HUES6 (cell line): ENCODE data around the gene FEM1A.
"Not testable (repeated sequence)": the region's sequence is repeated elsewhere in the genome, so short reads cannot be mapped to it uniquely, and the experiment has no call there.

Source experiments
- H3K27ac ChIP-seq: 2 replicates; pipeline ENCODE4 v1.7.0; 2013; ENCODE audit warnings: low read depth, mild to moderate bottlenecking, low read length, inconsistent platforms
- H3K27me3 ChIP-seq: 2 replicates; pipeline ENCODE4 v1.6.1; 2013; ENCODE audit warnings: low read length; ENCODE audit not compliant: control insufficient read depth, insufficient read depth
- H3K36me3 ChIP-seq: 2 replicates; pipeline ENCODE4 v1.6.1; 2013; ENCODE audit warnings: low read length; ENCODE audit not compliant: control insufficient read depth, insufficient read depth
- H3K4me1 ChIP-seq: 2 replicates; pipeline ENCODE4 v1.6.1; 2013; ENCODE audit warnings: low read length; ENCODE audit not compliant: control insufficient read depth, insufficient read depth
- H3K4me3 ChIP-seq: 2 replicates; pipeline ENCODE4 v1.5.1; 2013; ENCODE audit warnings: low read depth, low read length
- H3K9ac ChIP-seq: one replicate; pipeline ENCODE4 v1.6.1; 2013; ENCODE audit warnings: mild to moderate bottlenecking, low read length
- H3K9me3 ChIP-seq: 2 replicates; pipeline ENCODE4 v1.6.1; 2013; ENCODE audit warnings: low read depth, low read length; ENCODE audit not compliant: control insufficient read depth, insufficient read depth

FEM1A gene

DNA sequence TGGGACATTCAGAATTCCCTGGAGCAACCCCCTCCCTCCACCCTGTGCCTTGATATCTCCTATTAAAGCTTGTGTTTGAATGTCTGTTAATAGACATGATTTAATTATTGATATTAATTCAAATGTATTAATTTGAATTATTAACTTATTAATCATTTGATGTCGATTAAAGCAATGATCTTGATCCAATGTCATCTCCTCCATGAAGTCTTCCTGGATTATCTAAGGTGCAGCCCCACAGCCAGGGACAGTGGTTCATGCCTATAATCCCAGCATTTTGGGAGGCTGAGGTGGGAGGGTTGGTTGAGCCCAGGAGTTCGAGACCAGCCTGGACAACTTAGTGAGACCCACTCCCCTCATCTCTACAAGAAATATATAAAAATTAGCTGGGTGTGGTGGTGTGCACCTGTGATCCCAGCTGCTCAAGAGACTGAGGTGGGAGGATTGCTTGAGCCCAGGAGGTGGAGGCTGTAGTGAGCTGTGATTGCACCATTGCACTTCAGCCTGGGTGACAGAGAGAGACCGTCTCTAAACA, 9.6 kb downstream of the FEM1A start:
- Histone ChIP-seq H3K27me3 (no peaks in the 10 kb centered on the region), H3K4me1 (no peaks in the 10 kb centered on the region), H3K27ac (no peak overlapping the region), H3K9me3 (no peaks in the 10 kb centered on the region), H3K9ac (no peak overlapping the region), H3K4me3 (no peak overlapping the region), H3K36me3 (peaks cover 10% of the 10 kb centered on the region)

DNA sequence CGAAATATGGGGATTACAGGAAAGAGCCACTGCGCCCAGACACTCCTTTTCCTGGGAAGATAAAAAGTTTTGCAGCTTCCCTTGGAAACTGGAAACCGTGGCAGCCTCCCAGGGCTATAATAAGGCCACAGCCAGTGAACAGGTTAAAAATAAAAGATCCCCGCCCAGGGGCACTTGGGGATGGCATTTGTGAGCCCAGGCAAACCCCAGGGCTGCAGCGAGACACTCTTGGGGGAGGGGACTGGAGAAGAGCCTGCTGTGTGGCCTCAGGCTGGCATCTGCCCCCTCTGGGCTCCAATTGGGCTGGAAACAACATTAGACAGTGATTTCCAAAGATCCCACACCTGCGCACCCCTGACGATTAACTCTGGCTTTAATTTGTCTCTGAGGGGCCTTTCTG, 11.2 kb downstream of the FEM1A start:
- H3K36me3 ChIP-seq, result no peaks in the 10 kb centered on the region
- H3K27me3 ChIP-seq, result no peaks in the 10 kb centered on the region
- no peaks in the 10 kb centered on the region for H3K9me3 ChIP-seq
- no peaks in the 10 kb centered on the region for H3K4me1 ChIP-seq
- H3K27ac ChIP-seq, result no peak overlapping the region
- no peak overlapping the region for H3K9ac ChIP-seq
- no peak overlapping the region for H3K4me3 ChIP-seq

DNA sequence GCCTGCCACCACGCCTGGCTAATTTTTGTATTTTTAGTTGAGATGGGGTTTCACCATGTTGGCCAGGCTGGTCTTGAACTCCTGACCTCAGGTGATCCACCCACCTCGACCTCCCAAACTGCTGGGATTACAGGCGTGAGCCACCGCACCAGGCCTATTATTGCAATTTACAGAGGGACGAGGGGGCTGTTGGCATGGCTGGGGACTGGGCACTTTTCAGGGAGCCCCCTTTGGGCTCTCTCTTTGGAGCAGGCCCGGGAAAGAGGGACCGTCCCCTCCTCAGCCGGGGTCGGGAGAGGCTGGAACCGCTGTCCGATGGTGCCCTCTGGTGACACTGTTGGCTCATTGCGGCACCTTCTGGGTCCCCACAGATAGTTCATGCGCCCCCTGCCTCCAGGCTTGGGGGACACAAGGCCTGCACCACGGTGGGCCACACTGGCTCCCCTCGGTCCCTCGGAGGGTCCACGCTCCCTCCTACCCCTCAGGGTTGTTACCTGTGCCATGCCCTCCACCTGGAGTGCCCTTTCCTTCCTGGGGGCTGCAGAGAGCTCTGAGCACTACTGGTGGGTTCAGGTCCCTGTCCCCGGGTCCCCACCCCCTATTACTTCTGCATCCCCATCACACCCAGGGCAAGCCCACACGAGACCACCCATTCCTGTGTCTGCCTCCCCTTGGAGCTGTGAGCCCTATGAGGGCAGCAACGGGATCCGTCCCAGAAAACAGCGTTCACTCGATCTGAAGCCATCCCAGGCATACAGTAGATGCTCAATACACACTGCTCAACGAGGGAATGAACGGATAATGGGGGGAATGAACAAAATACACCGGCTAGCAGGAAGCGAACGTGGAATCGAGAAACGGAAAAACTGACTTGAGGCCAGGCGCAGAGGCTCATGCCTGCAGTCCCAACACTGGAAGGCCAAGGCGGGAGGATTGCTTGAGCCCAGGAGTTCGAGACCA, 12.5 kb downstream of the FEM1A start:
- H3K36me3 ChIP-seq, result no peaks in the 10 kb centered on the region
- no peaks in the 10 kb centered on the region for H3K27me3 ChIP-seq
- no peak overlapping the region for H3K9ac ChIP-seq
- no peaks in the 10 kb centered on the region for H3K9me3 ChIP-seq
- H3K27ac ChIP-seq, result no peak overlapping the region
- no peak overlapping the region for H3K4me3 ChIP-seq
- no peaks in the 10 kb centered on the region for H3K4me1 ChIP-seq

DNA sequence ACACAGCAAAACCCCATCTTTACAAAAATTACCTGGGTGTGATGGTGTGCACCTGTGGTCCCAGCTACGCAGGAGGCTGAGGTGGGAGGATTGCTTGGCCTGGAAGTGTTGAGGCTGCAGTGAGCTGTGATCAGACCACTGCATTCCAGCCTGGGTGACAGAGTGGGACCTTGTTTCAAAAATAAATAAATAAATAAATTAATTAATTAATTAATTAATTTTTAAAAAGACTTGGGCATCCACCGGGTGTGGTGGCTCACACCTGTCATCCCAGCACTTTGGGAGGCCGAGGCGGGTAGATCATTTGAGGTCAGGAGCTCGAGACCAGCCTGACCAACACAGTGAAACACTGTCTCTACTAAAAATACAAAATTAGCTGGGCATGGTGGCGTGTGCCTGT, 13.6 kb downstream of the FEM1A start:
- not testable (repeated sequence) for H3K27ac ChIP-seq

DNA sequence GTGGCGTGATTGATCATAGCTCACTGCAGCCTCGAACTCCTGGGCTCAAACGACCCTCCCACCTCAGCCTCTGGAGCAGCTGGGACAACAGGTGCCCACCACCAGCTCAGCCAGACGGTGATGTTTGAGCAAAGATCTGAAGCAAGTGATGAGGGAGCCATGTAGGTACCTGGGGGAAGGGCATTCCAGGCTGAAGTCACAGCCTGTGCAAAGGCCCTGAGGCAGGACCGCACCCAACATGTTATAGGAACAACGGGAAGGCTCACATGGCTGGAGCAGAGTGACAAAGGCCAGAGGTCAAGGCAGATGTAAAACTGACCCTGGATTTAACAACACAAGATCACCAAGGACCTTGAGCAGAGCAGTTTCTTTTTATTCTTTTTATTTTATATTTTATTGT, 14.8 kb downstream of the FEM1A start:
- Histone ChIP-seq H3K4me1 (no peaks in the 10 kb centered on the region), H3K9ac (no peak overlapping the region), H3K4me3 (no peak overlapping the region), H3K9me3 (no peaks in the 10 kb centered on the region), H3K27ac (no peak overlapping the region), H3K36me3 (no peaks in the 10 kb centered on the region), H3K27me3 (no peaks in the 10 kb centered on the region)

More for the DNA sequence above, 13.6 kb downstream of the FEM1A start:
- not testable (repeated sequence) for H3K27me3 ChIP-seq, H3K9me3 ChIP-seq, H3K36me3 ChIP-seq, H3K4me1 ChIP-seq, H3K4me3 ChIP-seq, H3K9ac ChIP-seq

DNA sequence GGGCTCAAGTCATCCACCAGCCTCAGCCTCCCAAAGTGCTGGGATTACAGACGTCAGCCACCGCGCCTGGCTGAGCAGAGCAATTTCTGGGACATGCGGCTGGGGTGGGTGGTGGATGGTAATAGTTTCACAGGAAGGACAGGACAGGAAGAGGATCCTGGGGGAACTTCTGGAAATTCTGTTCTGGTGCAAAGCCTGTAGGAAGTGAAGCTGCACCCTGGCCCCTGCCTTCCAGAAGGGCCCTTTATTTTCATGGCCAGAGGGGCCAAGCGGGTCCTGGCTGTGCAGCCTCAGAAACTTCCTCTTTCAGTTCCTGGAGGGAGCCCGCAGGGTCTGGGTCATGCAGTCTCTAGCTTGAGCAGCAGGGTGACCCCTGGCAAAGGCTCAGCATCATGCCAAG, 15.7 kb downstream of the FEM1A start:
- Histone ChIP-seq H3K4me3 (no peak overlapping the region), H3K9ac (no peak overlapping the region), H3K9me3 (no peaks in the 10 kb centered on the region), H3K4me1 (no peaks in the 10 kb centered on the region), H3K27ac (no peak overlapping the region), H3K27me3 (no peaks in the 10 kb centered on the region), H3K36me3 (no peaks in the 10 kb centered on the region)

DNA sequence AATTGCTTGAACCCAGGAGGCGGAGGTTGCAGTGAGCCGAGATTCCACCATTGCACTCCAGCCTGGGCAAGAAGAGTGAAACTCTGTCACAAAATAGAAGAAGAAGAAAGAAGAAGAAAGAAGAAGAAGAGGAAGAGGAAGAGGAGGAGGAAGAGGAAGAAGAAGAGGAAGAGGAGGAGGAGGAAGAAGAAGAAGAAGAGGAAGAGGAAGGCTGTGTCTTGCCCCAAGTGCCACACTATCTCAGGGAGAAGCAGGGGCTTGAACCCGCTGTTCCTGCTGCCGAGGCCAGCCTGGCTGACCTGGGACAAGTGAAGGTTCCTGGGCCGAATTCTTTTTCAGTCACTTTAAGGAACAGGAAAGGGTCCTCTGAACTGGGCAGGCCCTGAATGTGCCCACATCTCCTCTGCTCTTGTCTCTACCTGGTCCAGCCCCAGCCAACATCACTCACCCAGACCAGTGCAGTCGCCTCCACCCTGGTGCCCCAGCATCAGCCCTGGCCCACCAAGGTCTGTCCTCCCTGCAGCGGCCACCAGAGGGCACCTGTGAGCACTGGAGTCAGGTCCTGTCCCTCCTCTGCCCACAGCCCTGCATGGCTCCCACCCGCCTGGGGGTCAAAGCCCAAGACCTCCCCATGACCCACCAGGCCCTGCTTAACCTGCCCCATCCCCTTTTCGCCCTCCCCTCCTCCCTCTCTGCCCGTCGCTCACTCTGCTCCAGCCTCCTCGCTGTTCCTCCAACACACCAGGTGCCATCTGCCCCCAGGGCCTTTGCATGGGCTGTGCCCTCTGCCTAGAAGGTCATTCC, 20.0 kb downstream of the FEM1A start:
- H3K36me3 ChIP-seq, result no peaks in the 10 kb centered on the region
- peaks cover 3% of the 10 kb centered on the region; the same call in 1 of the 2 replicates for H3K9me3 ChIP-seq
- peaks cover 1% of the 10 kb centered on the region for H3K27me3 ChIP-seq
- H3K4me3 ChIP-seq, result no peak overlapping the region
- no peak overlapping the region for H3K9ac ChIP-seq
- H3K27ac ChIP-seq, result no peak overlapping the region
- H3K4me1 ChIP-seq, result no peaks in the 10 kb centered on the region

DNA sequence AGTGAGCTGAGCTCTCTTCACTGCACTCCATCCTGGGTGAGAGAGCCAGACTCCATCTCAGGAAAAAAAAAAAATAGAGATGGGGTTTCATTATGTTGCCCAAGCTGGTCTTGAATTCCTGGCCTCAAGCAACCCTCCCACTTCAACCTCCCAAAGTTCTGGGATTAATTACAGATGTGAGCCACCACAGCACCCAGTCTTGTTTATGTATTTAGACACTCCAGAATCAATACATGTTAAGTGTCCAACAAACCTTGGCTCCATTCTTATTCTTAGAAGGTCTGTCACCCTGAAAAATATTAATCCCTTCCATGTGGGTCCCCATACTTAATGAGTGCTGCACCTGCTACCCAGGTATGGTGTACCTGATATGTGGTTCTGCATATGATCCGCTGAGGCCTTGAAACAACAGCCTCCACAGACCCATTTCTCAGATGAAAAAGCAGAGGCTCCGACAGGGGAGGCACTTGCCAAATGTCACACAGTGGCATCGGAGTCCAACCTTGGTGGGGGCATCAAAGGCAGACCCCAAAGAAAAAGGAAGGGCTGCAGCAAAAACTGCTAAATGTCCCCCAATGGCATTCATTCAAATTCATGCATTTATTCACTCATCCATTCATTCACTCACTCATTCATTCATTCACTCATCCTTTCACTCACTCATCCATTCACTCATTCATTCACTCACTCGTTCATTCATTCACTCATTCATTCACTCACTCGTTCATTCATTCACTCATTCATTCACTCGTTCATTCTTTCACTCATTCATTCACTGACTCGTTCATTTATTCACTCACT, 23.3 kb downstream of the FEM1A start:
- H3K9me3 ChIP-seq, result peaks cover 3% of the 10 kb centered on the region; the same call in 1 of the 2 replicates
- no peak overlapping the region for H3K27ac ChIP-seq
- no peak overlapping the region for H3K9ac ChIP-seq
- H3K27me3 ChIP-seq, result peaks cover 7% of the 10 kb centered on the region
- H3K4me3 ChIP-seq, result no peak overlapping the region
- H3K4me1 ChIP-seq, result no peaks in the 10 kb centered on the region
- no peaks in the 10 kb centered on the region for H3K36me3 ChIP-seq

DNA sequence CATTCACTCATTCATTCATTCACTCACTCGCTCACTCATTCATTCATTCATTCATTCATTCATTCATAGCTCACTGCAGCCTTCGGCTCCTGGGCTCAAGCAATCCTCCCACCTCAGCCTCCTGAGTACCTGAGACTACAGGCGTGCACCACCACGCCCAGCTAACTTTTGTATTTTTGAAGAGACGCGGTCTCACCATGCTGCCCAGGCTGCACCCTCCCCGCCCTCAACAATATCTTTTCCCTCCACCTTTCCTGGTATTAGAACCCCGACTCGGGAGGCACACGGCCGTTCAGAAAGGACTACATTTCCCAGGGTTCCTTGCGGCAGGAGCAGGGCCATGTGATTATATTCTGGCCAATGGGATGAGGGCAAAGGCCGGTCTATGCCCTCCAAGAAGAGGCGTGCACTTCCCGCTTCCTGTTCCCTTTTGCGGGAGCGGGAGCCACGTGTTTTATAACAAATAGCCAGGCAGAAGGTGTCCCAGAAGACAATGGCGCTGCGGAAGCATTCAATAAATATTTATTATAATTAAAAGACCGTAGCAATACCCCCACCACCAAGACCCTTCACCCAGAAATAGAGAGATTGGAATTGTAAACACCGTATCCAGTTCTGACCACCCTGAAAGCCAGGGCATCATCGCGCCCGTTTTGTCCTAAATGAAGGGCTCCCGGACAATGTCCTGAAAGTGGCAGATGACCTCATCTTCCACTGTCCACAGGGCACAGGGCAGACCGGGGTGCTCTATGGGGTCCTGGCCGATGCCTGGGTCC, 24.1 kb downstream of the FEM1A start:
- H3K27ac ChIP-seq, result no peak overlapping the region
- H3K36me3 ChIP-seq, result no peaks in the 10 kb centered on the region
- H3K9ac ChIP-seq, result no peak overlapping the region
- no peaks in the 10 kb centered on the region for H3K4me1 ChIP-seq
- peaks cover 3% of the 10 kb centered on the region; the same call in 1 of the 2 replicates for H3K9me3 ChIP-seq
- H3K4me3 ChIP-seq, result peak overlapping the region; percentile 20; the same call in 1 of the 2 replicates
- peaks cover 7% of the 10 kb centered on the region for H3K27me3 ChIP-seq
